HG03457 (cell line): ENCODE data around the gene TRIP6.
A peak's percentile ranks its signal among the peaks of the same experiment; 100 is the strongest.
"Not testable (repeated sequence)": the region's sequence is repeated elsewhere in the genome, so short reads cannot be mapped to it uniquely, and the experiment has no call there.

Source experiments
- ATAC-seq: cut with Tn5 transposase; IDR thresholded peaks from one replicate; pipeline ENCODE4 v1.9.1; 2021; ENCODE audit warnings: moderate number of reproducible peaks; ENCODE audit not compliant: unreplicated experiment

The TRIP6 gene

DNA sequence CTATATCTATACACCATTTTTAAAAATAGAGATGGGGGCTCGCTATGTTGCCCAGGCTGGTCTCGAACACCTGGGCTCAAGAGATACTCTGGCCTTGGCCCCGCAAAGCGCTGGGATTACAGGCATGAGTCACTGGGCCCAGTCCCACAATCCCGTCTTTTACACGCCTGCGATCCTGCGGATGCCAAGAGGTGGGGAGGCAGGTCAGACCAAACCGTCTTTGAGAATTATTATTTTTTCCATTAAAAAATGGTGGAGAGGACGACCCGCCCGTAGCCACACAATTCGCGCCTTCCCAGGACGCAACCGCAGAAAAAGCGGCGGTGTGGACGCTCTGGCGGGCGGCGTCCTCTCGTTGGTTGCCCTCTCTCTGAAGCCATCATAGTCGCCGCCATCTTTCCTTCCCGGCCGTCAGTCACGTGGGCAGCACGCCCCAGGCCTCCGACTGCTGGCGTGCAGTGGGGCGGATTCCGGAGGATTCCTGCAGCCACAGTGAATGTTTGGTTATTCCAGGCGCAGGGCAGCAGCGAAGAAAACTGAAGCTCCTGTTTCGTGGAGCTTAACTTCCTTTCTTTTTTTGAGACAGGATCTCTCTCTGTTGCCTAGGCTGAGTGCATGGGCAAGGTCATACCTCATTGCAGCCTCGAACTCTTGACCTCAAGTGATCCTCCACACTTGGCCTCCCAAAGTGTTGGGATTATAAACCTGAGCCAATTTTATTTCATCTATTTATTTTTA is 29.9 kb upstream of the TRIP6 start:
- no peak for ATAC-seq

DNA sequence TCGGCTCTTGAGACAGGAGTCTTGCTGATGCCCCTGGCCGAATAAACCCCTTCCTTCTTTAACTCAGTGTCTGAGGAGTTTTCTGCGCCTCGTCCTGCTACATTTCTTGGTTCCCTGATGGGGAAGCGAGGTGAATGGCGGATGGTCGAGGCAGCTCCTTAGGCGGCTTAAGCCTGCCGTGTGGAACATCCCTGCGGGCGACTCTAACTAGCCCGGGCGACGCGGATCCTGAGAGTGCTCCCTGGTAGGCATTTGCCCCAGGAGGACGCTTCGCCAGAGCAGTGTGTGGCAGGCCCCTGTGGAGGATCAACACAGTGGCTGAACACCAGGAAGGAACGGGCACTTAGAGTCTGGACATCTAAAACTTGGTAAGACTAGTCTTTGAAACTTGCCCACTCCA is 27.8 kb upstream of the TRIP6 start:
- ATAC-seq, result no peak

DNA sequence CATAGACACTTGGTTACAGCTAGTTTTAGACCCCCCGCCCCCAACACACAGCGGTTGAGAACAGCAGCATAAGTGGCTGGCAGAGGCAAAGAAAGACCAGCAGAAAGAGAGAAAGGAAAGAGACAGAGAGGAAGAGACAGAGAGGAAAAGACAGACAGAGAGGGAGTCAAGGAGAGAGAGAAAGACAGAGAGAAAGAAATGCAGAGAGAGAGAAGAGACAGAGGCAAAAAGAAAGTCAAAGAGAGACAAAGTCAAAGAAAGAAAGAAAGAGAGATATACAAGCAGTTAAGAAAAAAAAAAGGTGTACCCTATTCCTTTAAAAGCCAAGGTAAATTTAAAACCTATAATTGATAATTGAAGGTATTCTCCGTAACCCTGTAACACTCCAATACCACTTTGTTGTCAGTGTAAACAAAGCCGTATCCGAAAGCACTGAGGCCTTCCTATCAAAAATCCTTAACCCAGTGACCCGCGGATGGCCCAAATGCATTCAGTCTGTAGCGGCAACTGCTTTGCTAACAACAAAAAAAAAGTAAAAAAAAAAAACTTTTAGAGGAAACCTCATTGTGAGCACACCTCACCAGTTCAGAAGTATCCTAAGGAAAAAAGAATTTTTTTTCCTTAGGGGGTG is 26.6 kb upstream of the TRIP6 start:
- ATAC-seq, result no peak

GRCh38 chr7:100847360-100847759 is 19.8 kb upstream of the TRIP6 start:
- no peak for ATAC-seq

GRCh38 chr7:100852048-100852872 is 14.9 kb upstream of the TRIP6 start, which contains the start of gene SLC12A9:
TSS of gene SLC12A9 (plus strand) at chr7:100852713. CDS start at chr7:100854198, 1,485 bp downstream.
- peak; percentile 86 for ATAC-seq

GRCh38 chr7:100854146-100854895 is 12.9 kb upstream of the TRIP6 start:
- ATAC-seq, result no peak

DNA sequence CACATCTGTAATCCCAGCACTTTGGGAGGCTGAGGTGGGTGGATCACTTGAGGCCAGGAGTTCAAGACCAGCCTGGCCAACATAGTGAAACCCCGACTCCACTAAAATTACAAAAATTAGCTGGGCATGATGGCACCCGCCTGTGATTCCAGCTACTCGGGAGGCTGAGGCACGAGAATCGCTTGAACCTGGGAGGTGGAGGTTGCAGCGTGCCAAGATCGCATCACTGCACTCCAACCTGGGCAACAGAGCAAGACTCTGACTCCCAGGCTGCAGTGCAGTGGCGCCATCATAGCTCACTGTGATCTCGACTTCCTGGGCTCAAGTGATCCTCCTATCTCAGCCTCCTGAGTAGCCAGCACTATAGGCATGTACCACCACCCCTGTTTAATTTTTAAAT is 12.3 kb upstream of the TRIP6 start:
- ATAC-seq, result not testable (repeated sequence)

DNA sequence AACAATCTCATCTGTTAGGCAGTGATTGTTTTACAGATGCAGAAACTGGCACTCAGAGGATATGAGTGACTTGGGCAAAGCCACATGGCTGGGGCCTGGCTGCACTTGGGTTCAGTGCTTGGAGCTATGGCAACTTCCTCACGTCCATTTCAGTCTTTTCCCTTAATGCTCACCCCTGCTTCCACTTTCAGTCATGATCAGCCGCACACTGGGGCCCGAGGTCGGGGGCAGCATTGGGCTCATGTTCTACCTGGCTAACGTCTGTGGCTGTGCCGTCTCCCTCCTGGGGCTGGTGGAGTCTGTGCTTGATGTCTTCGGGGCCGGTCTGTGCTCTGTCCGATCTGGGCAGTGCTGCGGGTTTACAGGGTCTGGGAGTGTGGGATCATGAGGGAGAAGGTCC is 11.7 kb upstream of the TRIP6 start:
- no peak for ATAC-seq

DNA sequence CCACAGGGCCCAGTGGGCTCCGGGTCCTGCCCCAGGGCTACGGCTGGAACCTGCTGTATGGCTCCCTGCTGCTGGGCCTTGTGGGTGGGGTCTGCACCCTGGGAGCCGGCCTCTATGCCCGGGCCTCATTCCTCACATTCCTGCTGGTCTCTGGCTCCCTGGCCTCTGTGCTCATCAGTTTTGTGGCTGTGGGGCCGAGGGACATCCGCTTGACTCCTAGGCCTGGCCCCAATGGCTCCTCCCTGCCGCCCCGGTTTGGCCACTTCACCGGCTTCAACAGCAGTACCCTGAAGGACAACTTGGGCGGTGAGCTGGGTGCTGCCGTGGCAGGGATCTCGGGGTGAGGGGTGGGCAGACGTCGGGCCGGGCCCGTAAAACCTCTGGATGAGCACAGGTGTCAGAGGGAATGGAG is 10.3 kb upstream of the TRIP6 start:
- no peak for ATAC-seq

- ATAC-seq, result no peak
These were observed 7.3 kb upstream of the TRIP6 start for GRCh38 chr7:100859856-100860255.

DNA sequence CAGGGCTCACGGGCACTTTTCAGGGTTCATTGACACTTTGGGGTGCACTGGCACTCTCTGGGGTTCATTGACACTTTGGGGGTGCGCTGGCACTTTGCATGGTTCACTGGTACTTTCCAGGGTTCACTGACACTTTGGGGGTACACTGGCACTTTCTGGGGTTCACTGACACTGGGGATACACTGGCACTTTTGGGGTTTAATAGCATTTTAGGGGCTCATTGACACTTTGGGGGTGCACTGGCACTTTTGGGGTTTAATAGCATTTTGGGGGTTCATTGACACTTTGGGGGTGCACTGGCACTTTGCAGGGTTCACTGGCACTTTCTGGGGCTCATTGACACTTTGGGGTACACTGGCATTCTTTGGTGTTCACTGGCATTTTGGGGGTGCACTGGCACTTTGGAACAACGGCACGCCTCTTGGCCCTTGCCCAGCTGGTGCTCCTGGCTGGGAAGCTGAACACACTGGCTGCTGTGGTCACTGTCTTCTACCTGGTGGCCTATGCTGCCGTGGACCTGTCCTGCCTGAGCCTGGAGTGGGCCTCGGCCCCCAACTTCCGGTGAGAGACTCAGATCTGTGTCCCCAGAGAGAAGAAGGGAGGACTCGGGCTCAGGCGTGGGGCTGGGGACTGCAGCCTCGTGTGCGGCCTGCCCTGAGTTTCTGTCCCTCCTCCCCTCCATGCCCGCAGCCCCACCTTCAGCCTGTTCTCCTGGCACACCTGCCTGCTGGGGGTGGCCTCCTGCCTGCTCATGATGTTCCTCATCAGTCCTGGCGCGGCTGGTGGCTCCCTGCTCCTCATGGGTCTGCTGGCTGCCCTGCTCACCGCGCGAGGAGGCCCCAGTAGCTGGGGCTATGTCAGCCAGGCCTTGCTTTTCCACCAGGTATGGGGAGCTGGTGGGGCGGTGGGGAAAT is 6.2 kb upstream of the TRIP6 start:
- no peak for ATAC-seq

GRCh38 chr7:100861616-100861985 is 5.6 kb upstream of the TRIP6 start:
- ATAC-seq, result no peak

DNA sequence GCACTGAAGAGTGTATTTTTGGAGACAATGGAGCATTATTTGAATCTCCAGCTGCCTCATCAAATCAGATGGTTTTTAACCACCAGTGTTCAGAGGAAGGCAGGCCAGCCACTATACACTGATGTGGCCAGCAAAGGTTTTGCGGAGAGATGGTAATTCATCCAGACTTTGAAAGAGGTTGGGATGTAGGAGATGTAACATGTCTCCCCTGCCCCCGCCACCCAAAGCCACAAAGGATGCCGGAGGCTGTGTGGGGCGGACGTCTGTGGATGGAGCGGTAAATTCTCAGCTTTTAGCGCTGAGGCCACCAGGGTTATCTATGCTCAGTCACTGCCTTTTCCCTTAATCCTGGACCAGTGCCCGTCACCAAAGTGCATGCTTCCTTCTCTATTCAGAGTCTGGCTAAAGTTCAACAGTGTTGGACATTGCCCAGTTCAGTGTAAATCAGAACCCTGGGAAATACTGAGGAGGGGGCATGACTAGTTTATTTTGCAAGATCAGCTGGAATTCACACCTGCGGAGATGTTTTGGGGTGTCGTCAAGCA is 3.7 kb upstream of the TRIP6 start:
- ATAC-seq, result no peak

- ATAC-seq, result no peak
These were observed 2.8 kb upstream of the TRIP6 start for GRCh38 chr7:100864263-100864845.

DNA sequence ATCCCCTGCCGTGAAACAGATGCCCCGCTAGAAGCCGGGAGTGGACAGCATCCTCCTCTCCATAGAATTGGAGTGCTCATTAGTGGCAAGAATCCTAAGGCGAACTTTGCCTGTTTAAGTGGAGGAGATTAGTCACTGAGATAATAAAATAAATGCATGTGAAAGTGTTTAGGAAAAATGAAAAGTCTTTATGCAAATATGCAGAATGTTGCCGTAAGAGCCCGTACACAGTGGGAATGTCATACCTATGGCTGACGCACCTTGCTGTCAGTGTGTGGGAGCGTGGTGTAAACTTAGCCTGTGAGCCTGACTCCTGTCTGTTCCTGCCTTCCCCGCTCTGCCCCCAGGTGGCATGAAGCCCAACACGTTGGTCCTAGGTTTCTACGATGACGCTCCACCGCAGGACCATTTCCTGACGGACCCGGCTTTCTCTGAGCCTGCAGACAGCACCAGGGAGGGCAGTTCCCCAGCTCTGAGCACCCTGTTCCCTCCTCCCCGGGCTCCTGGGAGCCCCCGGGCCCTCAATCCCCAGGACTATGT is 1.7 kb upstream of the TRIP6 start:
- no peak for ATAC-seq

- ATAC-seq, result no peak
These were observed 1.1 kb upstream of the TRIP6 start for GRCh38 chr7:100865938-100866728.

DNA sequence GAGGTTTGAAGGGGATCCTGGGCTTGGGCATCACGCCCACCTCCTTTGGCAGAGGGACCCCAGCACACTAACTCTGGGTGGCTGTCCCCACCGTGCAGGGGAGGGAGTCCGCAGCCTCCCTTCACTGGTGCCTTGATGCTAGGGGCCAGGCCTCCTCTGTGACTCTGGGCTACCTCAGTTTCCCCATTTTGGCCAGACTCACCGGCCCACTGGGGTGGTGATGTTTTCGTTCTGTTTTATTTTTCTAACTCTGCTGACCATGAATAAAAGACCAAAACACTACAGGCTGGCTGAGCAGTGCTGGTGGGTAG is 503 bp upstream of the TRIP6 start:
- no peak for ATAC-seq

DNA sequence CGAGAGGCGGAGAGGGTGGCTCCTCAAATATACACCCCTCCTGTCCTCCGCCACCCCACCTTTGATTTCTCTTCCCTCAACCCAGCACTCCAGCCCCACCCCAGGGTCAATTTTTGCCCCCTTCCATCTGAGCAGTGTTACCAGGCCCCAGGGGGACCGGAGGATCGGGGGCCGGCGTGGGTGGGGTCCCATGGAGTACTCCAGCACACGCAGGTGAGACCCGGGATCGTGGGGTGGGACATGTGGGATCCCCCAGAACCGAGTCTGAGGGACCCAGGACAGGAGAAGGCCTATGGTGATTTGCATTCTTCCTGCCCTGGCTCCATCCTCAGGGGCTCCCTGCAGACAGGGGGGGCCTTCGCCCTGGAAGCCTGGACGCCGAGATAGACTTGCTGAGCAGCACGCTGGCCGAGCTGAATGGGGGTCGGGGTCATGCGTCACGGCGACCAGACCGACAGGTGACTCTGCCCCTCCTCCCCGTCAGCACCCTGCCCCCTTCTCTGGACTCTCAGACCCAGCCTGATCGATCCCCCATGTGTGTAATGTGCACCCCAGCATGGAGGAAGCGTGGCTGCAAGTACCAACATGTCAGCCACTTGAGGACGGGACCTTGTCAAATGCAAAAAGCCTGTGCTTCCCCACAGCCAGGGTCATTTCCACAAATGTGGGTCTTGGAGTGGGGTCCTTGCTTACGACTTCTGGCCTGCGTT is 744 bp downstream of the TRIP6 start:
- ATAC-seq, result no peak
